ES-I3 (cell line): Measurements from ENCODE around the gene GCSAM.

Experiments
- H3K36me3 ChIP-seq: 2 replicates; pipeline ENCODE4 v1.6.1; 2013; ENCODE audit warnings: mild to moderate bottlenecking, low read length, control low read depth, moderate library complexity; ENCODE audit not compliant: insufficient read depth
- H3K4me1 ChIP-seq: 2 replicates; pipeline ENCODE4 v1.6.1; 2013; ENCODE audit warnings: mild to moderate bottlenecking, control low read depth, low read length; ENCODE audit not compliant: insufficient read depth
- H3K9ac ChIP-seq: 2 replicates; pipeline ENCODE4 v1.6.1; 2013; ENCODE audit warnings: low read depth, mild to moderate bottlenecking, low read length, moderate library complexity
- H3K9me3 ChIP-seq: 2 replicates; pipeline ENCODE4 v1.6.1; 2013; ENCODE audit warnings: mild to moderate bottlenecking, low read length, moderate library complexity; ENCODE audit not compliant: control insufficient read depth, insufficient read depth

Gene GCSAM

GRCh38 chr3:112122870-112123269 is 10.2 kb downstream of the GCSAM start:
- H3K36me3 ChIP-seq: no peaks in the 10 kb centered on the region; the same call in 1 of the 2 replicates
- H3K4me1 ChIP-seq: peaks cover 28% of the 10 kb centered on the region
- H3K9ac ChIP-seq: no peak overlapping the region
- H3K9me3 ChIP-seq: no peaks in the 10 kb centered on the region

- Histone ChIP-seq H3K4me1 (peaks cover 20% of the 10 kb centered on the region), H3K36me3 (no peaks in the 10 kb centered on the region; the same call in 1 of the 2 replicates)
These were observed 11.2 kb downstream of the GCSAM start for GRCh38 chr3:112121577-112122547.

GRCh38 chr3:112119962-112120836 is 12.8 kb downstream of the GCSAM start:
- no peak overlapping the region for H3K9ac ChIP-seq
- peaks cover 7% of the 10 kb centered on the region for H3K4me1 ChIP-seq
- no peaks in the 10 kb centered on the region for H3K9me3 ChIP-seq
- peaks cover 5% of the 10 kb centered on the region; the same call in 1 of the 2 replicates for H3K36me3 ChIP-seq

More at GRCh38 chr3:112121577-112122547, 11.2 kb downstream of the GCSAM start:
- H3K9ac ChIP-seq: no peak overlapping the region
- no peaks in the 10 kb centered on the region for H3K9me3 ChIP-seq

GRCh38 chr3:112117841-112118571 is 15.0 kb downstream of the GCSAM start:
- H3K9ac ChIP-seq: no peak overlapping the region
- H3K9me3 ChIP-seq: no peaks in the 10 kb centered on the region
- H3K4me1 ChIP-seq: peaks cover 5% of the 10 kb centered on the region; the same call in 1 of the 2 replicates
- peaks cover 8% of the 10 kb centered on the region; the same call in 1 of the 2 replicates for H3K36me3 ChIP-seq

- H3K9ac ChIP-seq: no peak overlapping the region
- H3K4me1 ChIP-seq: peaks cover 5% of the 10 kb centered on the region; the same call in 1 of the 2 replicates
- H3K36me3 ChIP-seq: peaks cover 8% of the 10 kb centered on the region; the same call in 1 of the 2 replicates
- no peaks in the 10 kb centered on the region for H3K9me3 ChIP-seq
These were observed 15.6 kb downstream of the GCSAM start for GRCh38 chr3:112117415-112117814.

- Histone ChIP-seq H3K9ac (no peak overlapping the region), H3K9me3 (no peaks in the 10 kb centered on the region), H3K36me3 (peaks cover 8% of the 10 kb centered on the region; the same call in 1 of the 2 replicates), H3K4me1 (peaks cover 5% of the 10 kb centered on the region; the same call in 1 of the 2 replicates)
These were observed 16.3 kb downstream of the GCSAM start for GRCh38 chr3:112116748-112117186.

GRCh38 chr3:112115806-112116383 is 17.2 kb downstream of the GCSAM start:
- H3K36me3 ChIP-seq: peaks cover 8% of the 10 kb centered on the region; the same call in 1 of the 2 replicates
- H3K9ac ChIP-seq: no peak overlapping the region
- H3K9me3 ChIP-seq: no peaks in the 10 kb centered on the region
- H3K4me1 ChIP-seq: peaks cover 5% of the 10 kb centered on the region; the same call in 1 of the 2 replicates

- Histone ChIP-seq H3K36me3 (peaks cover 8% of the 10 kb centered on the region; the same call in 1 of the 2 replicates), H3K4me1 (peaks cover 5% of the 10 kb centered on the region; the same call in 1 of the 2 replicates), H3K9me3 (no peaks in the 10 kb centered on the region), H3K9ac (no peak overlapping the region)
These were observed 17.8 kb downstream of the GCSAM start for GRCh38 chr3:112115161-112115739.

GRCh38 chr3:112114576-112115160 is 18.4 kb downstream of the GCSAM start:
- peaks cover 3% of the 10 kb centered on the region; the same call in 1 of the 2 replicates for H3K4me1 ChIP-seq
- H3K9me3 ChIP-seq: no peaks in the 10 kb centered on the region
- H3K36me3 ChIP-seq: peaks cover 8% of the 10 kb centered on the region; the same call in 1 of the 2 replicates
- H3K9ac ChIP-seq: no peak overlapping the region

- Histone ChIP-seq H3K4me1 (no peaks in the 10 kb centered on the region), H3K9me3 (no peaks in the 10 kb centered on the region), H3K9ac (no peak overlapping the region), H3K36me3 (peaks cover 8% of the 10 kb centered on the region; the same call in 1 of the 2 replicates)
These were observed 21.2 kb downstream of the GCSAM start for GRCh38 chr3:112111785-112112402.

- no peaks in the 10 kb centered on the region for H3K9me3 ChIP-seq
- peaks cover 5% of the 10 kb centered on the region; the same call in 1 of the 2 replicates for H3K36me3 ChIP-seq
- no peaks in the 10 kb centered on the region for H3K4me1 ChIP-seq
- no peak overlapping the region for H3K9ac ChIP-seq
These were observed 23.7 kb downstream of the GCSAM start for GRCh38 chr3:112109322-112109721.

GRCh38 chr3:112104774-112105173 is 28.3 kb downstream of the GCSAM start:
- Histone ChIP-seq H3K9me3 (no peaks in the 10 kb centered on the region), H3K4me1 (0 out of 2 replicates have a peak, but pooled peaks cover 4% of the 10 kb centered on the region), H3K9ac (no peak overlapping the region), H3K36me3 (peaks cover 2% of the 10 kb centered on the region; the same call in 1 of the 2 replicates)
